Karpas-422 (cell line): ENCODE measurements around the gene FAM76B. TPM values are rescaled to one million over a fixed set of nuclear protein-coding genes. Genes with fewer than 3 reads are reported as not detected.

Source experiments
- DNase-seq: peaks from one replicate; pipeline ENCODE4 v3.0.0-alpha.2; 2015
- H2AFZ ChIP-seq: fragments of 200-600 bp; sonication (generic); 2 replicates; pipeline ENCODE4 v1.6.1; 2014; ENCODE audit warnings: antibody characterized with exemption, low read length, mixed read lengths
- H3K27ac ChIP-seq: fragments of 200-600 bp; sonication (generic); 2 replicates; pipeline ENCODE4 v1.5.1; 2014; ENCODE audit warnings: mild to moderate bottlenecking, low read length, moderate library complexity
- H3K27me3 ChIP-seq: fragments of 200-600 bp; sonication (generic); 2 replicates; pipeline ENCODE4 v1.6.1; 2014; ENCODE audit warnings: low read length, mixed read lengths
- H3K36me3 ChIP-seq: fragments of 200-600 bp; sonication (generic); 2 replicates; pipeline ENCODE4 v1.6.1; 2014; ENCODE audit warnings: low read length, mixed read lengths; ENCODE audit not compliant: insufficient read depth
- H3K4me1 ChIP-seq: fragments of 200-600 bp; sonication (generic); 2 replicates; pipeline ENCODE4 v1.6.1; 2014; ENCODE audit warnings: mild to moderate bottlenecking, low read length, mixed read lengths
- H3K4me2 ChIP-seq: fragments of 200-600 bp; sonication (generic); 2 replicates; pipeline ENCODE4 v1.6.1; 2014; ENCODE audit warnings: low read length, low read depth, mild to moderate bottlenecking; ENCODE audit not compliant: poor library complexity, severe bottlenecking
- H3K4me3 ChIP-seq: fragments of 200-600 bp; sonication (generic); 2 replicates; pipeline ENCODE4 v1.5.1; 2014; ENCODE audit warnings: mild to moderate bottlenecking, antibody characterized with exemption, low read length, mixed read lengths
- H3K79me2 ChIP-seq: fragments of 200-600 bp; sonication (generic); 2 replicates; pipeline ENCODE4 v1.6.1; 2014; ENCODE audit warnings: mild to moderate bottlenecking, low read length, mixed read lengths
- H3K9ac ChIP-seq: fragments of 200-600 bp; sonication (generic); 2 replicates; pipeline ENCODE4 v1.6.0; 2014; ENCODE audit warnings: low read length
- H3K9me2 ChIP-seq: fragments of 200-600 bp; sonication (generic), shearing (Covaris generic); replicated peaks from 2 replicates; pipeline ENCODE4 v1.6.0; 2014; ENCODE audit warnings: mild to moderate bottlenecking, low read length, moderate library complexity; ENCODE audit not compliant: insufficient read depth
- H3K9me3 ChIP-seq: fragments of 300-700, 200-600 bp; sonication (generic); 2 replicates; pipeline ENCODE4 v1.6.1; 2014; ENCODE audit warnings: low read length, mixed read lengths
- H4K20me1 ChIP-seq: fragments of 200-600 bp; sonication (generic); 2 replicates; pipeline ENCODE4 v1.6.1; 2014; ENCODE audit warnings: mild to moderate bottlenecking, antibody characterized with exemption, low read length, low read depth; ENCODE audit not compliant: insufficient read depth
- total RNA-seq: library from RNA; depleted of rRNA; stranded (reverse); fragments of >200 nt; shearing (Covaris generic); gene quantifications from 2 replicates; pipeline ENCODE4 v1.2.3, GENCODE V29; 2014; ENCODE audit warnings: low replicate concordance; rRNA removed

Gene FAM76B
- total RNA-seq, 1 experiment from 2014 or later: 224 TPM

DNA sequence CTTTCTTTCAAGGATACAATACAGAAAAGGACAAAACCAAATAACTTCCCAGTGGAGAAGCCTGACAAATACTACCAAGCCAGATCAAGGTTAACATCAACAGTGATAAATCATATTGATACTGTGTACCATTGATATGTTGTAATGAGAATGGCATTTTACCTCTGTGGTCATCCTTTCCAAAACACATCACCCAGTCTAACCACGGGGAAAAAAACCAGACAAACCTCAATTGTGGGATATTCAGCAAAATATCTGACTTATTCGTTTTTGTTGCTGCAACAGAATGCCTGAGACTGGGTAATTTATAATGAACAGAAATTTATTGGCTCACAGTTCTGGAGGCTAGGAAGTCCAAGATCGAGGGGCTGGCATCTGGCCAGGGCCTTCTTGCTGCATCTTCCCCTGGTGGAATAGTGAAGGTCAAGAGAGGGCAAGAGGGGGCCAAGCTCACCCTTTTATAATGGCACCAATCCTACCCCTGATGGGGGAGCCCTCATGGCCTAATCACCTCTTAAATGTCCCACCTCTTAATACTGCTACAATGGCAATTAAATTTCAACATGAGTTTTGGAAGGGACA lies 66.1 kb downstream of the FAM76B start:
- Histone ChIP-seq H3K27me3 (no peaks in the 10 kb centered on the region), H3K9ac (no peak overlapping the region)
- no peak for DNase-seq

DNA sequence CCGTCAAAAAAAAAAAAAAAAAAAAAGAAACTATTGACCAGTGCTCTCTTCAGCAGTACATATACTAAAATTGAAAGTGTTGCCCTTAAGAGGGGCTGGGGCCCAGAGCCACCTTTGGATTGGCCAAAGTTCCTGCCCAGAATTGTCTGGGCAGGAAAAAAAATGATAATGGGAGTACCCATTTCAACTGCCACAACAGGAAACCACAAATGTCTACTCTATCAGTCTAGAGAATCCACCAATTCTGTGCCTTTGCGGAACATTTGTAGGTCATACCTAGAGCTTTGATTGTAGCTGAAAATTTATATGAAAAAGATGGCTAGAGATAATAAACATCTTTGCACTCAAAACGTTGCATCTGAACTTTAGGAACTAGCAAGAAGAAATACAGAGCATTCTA lies 69.4 kb downstream of the FAM76B start:
- Histone ChIP-seq H4K20me1 (no peaks in the 10 kb centered on the region), H3K4me3 (no peak overlapping the region), H3K36me3 (no peaks in the 10 kb centered on the region), H3K4me2 (no peak overlapping the region), H3K9me2 (no peaks in the 10 kb centered on the region), H2AFZ (no peak overlapping the region), H3K9me3 (no peaks in the 10 kb centered on the region), H3K79me2 (no peaks in the 10 kb centered on the region), H3K27me3 (no peaks in the 10 kb centered on the region), H3K4me1 (no peaks in the 10 kb centered on the region), H3K27ac (no peak overlapping the region), H3K9ac (no peak overlapping the region)
- no peak for DNase-seq

More for the DNA sequence above, 66.1 kb downstream of the FAM76B start:
- H3K79me2 ChIP-seq: no peaks in the 10 kb centered on the region
- no peaks in the 10 kb centered on the region for H3K9me3 ChIP-seq
- no peak overlapping the region for H2AFZ ChIP-seq
- no peaks in the 10 kb centered on the region for H4K20me1 ChIP-seq
- no peak overlapping the region for H3K27ac ChIP-seq
- no peaks in the 10 kb centered on the region for H3K4me1 ChIP-seq
- no peaks in the 10 kb centered on the region for H3K36me3 ChIP-seq
- no peaks in the 10 kb centered on the region for H3K9me2 ChIP-seq
- H3K4me3 ChIP-seq: no peak overlapping the region
- no peak overlapping the region for H3K4me2 ChIP-seq

Other genes with a start within 250 kb of the FAM76B start
- 140 and 190 TPM in 2 replicates for gene CEP57, start 716 bp upstream of the FAM76B start, total RNA-seq
- 36.7 and 78.5 TPM in 2 replicates for gene MTMR2, start 134.3 kb upstream of the FAM76B start, total RNA-seq